GM21619 (cell line): ENCODE measurements around the gene MLKL.
A peak's percentile ranks its signal among the peaks of the same experiment; 100 is the strongest.
"Not testable (repeated sequence)": the region's sequence is repeated elsewhere in the genome, so short reads cannot be mapped to it uniquely, and the experiment has no call there.

Source experiments
- ATAC-seq: cut with Tn5 transposase; IDR thresholded peaks from one replicate; pipeline ENCODE4 v1.9.1; 2021; ENCODE audit not compliant: unreplicated experiment

Gene MLKL

DNA sequence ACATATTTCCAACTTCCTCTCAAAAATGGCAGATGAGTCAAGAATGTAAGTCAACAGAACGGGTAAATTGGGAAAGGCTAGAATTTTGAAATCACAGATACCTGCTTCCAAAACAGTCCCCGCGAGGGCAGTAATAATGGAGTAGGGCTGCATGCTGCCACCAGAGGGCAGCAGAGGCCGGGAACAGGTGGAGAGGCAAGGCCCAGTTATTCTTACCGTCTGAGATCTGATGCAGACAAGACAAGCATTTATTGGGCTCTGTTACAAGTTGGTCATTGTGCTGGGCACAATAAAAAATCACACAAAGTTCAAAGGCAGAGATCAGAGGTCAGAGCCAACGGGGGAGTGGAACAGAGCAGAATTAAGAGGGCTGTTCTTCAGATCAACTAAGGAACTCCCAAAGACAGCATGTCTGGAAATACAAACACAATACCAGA is 8.8 kb upstream of the MLKL start:
- peak; percentile 87 for ATAC-seq

DNA sequence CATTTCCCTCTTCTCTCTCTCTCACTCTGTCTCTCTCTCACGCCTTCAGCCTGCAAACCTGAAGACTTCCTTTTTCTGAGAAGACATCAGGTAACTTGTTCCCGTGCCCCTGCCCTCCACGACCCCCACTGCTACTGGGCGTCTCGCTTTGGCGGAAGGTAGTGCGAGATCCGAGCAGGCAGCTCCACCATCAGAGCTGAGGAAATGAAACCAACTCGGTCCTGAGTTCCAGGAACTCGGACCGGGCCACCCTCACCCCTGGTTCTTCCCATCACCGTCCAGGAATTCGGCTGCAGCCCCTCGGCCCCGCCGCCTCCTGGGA is 585 bp downstream of the MLKL start:
- ATAC-seq, result peak; percentile 17

- no peak for ATAC-seq
Measured at GRCh38 chr16:74699666-74700065, 996 bp downstream of the MLKL start.

DNA sequence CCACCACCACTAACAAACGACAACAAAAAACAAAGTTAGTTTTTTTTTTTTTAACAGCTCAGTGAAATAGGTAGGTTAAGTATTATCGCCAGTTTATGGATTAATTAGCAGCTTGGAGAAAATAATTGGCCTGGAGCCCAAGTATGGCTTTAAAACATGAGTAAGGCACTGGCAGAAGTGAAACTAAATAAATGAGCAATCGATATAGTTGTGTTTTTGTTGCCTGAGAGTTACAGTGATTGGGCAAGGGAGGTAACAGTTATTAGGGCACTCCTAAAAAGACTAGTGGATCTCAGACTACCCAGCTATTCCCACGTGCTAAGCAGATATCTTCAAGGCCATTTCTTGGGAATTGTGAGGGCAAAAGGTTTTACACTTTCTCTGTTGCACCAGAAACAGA is 2.4 kb downstream of the MLKL start:
- ATAC-seq, result no peak

- ATAC-seq, result peak; percentile 87
Measured at GRCh38 chr16:74695450-74696422, 4.9 kb downstream of the MLKL start.

GRCh38 chr16:74691093-74691855 is 9.4 kb downstream of the MLKL start:
- no peak for ATAC-seq

DNA sequence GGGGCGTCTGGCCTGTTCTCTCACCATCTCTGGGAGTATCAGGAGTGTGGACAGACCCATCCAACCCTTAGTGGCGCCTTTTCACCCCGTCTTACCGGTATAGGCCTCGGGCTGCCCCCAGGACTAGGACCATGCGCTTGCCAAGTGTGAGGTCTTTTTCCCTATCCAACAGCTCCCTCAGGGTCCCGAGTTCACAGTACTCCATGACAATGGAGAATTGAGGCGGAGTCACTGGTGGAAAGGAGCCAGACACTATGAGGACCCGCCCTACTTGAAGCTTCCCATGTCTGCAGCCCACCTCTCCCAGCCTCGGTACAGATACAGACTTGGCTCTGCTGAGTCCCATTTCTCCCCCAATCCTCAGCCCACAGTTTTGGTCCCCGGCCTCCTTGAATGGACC is 18.1 kb downstream of the MLKL start:
- no peak for ATAC-seq

- ATAC-seq, result no peak
Measured at GRCh38 chr16:74680681-74681080, 20.0 kb downstream of the MLKL start.

- ATAC-seq, result no peak
Measured at GRCh38 chr16:74679983-74680382, 20.7 kb downstream of the MLKL start.

GRCh38 chr16:74677868-74678267 is 22.8 kb downstream of the MLKL start:
- no peak for ATAC-seq

DNA sequence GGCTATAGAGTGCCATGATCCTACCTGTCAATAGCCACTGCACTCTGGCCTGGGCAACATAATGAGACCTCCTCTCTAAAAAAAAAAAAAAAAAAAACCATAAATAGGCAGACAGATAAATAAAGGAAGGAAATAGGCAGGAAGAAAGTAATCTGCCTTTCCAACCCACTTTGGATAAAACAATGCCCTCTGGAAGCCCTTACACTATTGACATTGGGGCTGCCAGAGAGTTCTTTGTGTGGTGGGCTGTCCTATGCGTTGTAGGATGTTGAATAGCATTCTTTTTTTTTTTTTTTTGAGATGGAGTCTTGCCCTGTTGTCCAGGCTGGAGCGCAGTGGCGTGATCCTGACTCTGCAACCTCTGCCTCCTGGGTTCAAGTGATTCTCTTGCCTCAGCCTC is 26.8 kb downstream of the MLKL start:
- no peak for ATAC-seq

GRCh38 chr16:74668877-74669276 is 31.8 kb downstream of the MLKL start:
- ATAC-seq, result not testable (repeated sequence)

DNA sequence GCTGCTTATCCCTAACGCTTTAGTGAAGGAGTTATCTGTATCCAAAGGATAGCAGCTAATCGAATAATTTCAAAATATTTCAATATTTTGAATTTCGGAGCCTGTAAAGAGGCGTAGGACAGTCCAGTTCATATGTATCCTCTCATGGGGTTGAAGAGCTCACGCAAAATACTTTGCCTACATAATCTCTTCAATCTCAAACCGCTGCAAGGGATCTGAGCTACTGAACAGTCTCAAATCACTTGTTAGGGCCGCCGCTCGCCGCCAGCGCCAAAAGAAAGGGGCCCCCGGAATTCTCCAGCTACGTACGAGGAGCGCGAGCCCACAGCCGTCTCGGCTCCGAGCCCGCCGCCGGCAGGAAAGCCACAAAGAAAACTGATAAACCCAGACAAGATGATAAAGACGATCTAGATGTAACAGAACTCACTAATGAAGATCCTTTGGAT is 33.4 kb downstream of the MLKL start:
- no peak for ATAC-seq

- peak; percentile 100 for ATAC-seq
Measured at GRCh38 chr16:74666425-74667254, 34.0 kb downstream of the MLKL start, which contains the start of gene RFWD3. Gene RFWD3, minus strand, starts transcription at chr16:74666877. Its CDS starts 5,428 bp downstream, at chr16:74661449.

- no peak for ATAC-seq
Measured at GRCh38 chr16:74666010-74666421, 34.6 kb downstream of the MLKL start.

- no peak for ATAC-seq
Measured at GRCh38 chr16:74661064-74661463, 39.6 kb downstream of the MLKL start.

- ATAC-seq, result no peak
Measured at GRCh38 chr16:74660383-74660782, 40.3 kb downstream of the MLKL start.

DNA sequence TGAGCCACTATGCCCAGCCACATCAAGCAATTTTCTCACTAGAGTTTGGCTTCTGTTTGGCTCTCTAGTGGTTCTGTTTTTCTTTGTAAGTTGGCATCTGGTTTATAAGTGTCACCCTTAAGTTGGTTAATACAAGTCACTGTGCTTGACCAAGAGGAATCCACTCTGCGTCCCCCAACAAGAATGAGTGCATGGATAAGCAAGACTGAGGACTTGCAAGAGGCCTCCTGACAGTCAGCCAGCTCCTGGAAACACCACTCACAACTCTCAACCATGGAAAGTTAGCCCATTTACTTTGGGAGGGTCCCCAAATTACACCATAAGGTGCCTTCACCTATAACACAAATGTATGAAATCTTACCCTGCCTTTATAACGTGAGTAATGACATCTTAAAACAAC is 41.6 kb downstream of the MLKL start:
- no peak for ATAC-seq

DNA sequence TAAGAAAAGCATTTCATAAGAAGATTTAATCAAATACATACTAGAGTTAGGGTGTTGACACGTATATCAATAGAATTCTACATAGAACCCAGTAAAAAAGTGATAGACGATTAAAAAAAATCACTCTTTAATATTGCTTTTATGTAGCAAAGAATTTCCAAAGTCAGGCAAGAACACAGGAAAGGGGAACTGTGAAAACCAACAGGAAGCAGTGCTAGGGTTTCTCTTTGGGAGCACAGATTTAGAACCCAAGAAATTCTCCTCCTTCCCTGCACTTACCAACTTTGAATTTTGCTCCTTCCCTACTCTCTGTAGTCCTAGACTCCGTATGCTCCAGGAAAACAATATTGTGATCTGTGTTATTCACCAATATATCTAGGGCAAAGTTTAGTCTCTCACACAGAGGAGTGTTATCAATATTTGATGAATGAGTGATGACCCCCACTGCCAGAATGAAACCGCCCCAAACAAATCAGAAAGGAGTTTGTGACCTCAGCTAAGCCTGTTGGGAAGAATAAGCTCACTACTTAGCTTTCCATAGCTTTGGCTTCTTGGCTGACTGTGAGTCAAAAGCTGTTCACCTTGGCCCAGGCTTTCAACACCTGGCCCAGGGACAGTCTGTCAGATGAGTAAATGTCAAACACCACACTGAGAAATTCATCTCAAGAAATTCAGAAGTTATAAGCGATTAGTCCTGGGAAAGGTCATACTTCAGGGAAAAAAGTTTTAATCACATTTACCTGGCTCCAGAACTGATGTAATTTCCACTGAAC is 42.6 kb downstream of the MLKL start:
- no peak for ATAC-seq

DNA sequence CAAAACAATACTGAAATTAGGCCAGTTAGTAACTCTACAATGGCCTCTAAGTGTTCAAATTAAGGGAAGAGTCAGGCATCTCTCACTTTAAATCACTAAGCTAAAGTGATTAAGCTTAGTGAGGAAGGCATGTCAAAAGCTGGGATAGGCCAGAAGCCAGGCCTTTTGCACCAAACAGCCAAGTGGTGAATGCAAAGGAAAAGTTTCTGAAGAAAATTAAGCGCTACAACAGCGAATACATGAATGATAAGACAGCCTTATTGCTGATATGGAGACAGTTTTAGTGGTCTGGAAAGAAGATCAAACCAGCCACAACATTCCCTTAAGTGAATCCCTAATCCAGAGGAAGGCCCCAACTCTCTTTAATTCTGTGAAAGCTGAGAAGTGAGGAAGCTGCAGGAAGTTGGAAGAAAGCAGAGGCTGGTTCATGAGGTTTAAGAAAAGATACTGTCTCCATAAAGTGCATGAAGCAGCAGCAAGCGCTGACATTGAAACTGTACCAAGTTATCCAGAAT is 46.1 kb downstream of the MLKL start:
- no peak for ATAC-seq
